22Rv1 (cell line): Measurements from ENCODE around the gene ARSG.

Experiments used
- CTCF ChIP-seq: fragments of 450-650 bp; IDR thresholded peaks from 2 replicates; pipeline ENCODE4 v1.5.1; 2017; ENCODE audit warnings: mild to moderate bottlenecking
- ZFX ChIP-seq: fragments of 450-650 bp; IDR thresholded peaks from 2 replicates; pipeline ENCODE4 v1.6.1; 2017; ENCODE audit warnings: antibody characterized with exemption, borderline replicate concordance

DNA sequence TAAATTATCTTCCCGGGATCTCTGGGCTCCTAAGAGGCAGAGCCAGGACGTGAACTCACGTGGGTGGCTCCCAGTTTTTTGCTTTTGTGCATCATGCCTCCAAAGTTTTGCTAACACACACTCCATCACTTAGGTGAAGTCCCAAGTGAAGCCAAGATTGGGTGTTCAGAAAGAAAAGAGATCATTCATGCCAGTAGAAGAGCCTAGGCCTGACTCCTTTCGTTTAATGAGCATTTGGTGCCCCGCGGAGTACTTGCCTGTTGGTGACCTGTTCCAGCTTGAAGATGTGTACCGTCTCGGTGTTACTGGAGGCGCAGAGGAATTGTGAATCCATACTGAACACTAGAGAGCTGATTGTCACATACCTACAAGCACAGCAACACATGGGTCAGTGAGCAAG, 141.9 kb downstream of the ARSG start:
- no peak for TF ChIP-seq CTCF
- no peak for TF ChIP-seq ZFX
